GM19193 (cell line): ENCODE results near the gene SYT15.
"Not testable (repeated sequence)": the region's sequence is repeated elsewhere in the genome, so short reads cannot be mapped to it uniquely, and the experiment has no call there.

ENCODE experiments used
- POLR2A ChIP-seq: IDR thresholded peaks from 4 replicates; pipeline ENCODE4 v1.6.1; 2011; ENCODE audit not compliant: insufficient read depth, insufficient read length; ENCODE audit errors: extremely low read depth

SYT15 gene

GRCh38 chr10:46578474-46579178 is at the start of gene SYT15:
Gene SYT15 (plus strand): TSS chr10:46579128. CDS start chr10:46579169, 41 bp downstream.
- TF ChIP-seq POLR2A: not testable (repeated sequence)

DNA sequence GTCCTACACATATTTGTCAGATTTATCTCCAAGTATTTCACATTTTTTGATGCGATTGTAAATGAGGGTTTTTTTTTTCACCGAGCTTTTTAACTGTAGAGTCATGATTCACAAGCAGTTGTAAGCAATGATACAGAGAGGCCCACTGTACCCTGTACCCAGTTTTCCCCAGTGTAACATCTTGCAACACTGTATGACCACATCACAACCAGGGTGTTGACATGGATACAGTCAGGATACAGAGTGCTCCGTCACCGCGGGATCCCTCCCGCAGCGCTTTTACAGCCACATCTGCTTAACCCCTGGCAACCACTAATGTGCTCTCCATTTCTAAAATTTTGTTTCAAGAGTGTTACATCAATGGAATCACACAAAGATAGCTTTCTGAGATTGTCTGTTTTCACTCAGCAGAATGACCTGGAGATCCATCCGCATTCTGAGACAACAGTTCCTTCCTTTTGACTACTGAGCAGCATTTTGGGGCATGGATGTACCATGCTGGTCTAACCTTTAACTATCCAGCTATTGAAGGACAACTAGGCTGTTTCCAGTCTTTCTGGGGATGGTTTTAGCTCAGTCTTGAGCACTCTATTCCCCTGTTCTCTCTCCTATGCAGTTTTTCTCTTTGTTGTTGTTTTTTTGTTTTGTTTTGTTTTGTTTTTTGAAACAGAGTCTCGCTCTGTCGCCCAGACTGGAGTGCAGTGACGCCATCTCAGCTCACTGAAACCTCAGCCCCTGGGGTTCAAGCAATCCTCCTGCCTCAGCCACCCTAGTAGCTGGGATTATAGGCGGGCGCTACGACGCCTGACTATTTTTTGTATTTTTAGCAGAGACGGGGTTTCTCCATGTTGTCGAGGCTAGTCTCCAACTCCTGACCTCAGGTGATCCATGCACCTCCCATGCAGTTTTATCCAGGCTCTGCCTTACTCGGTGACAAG is 48.4 kb upstream of the SYT15 start:
- TF ChIP-seq POLR2A: no peak

GRCh38 chr10:46534828-46535524 is 44.0 kb upstream of the SYT15 start:
- no peak for TF ChIP-seq POLR2A

- TF ChIP-seq POLR2A: no peak
Observed at GRCh38 chr10:46536171-46536570, 42.8 kb upstream of the SYT15 start.

GRCh38 chr10:46536781-46537180 is 42.1 kb upstream of the SYT15 start:
- no peak for TF ChIP-seq POLR2A

GRCh38 chr10:46537309-46537708 is 41.6 kb upstream of the SYT15 start:
- TF ChIP-seq POLR2A: no peak

- TF ChIP-seq POLR2A: no peak
Observed at GRCh38 chr10:46538155-46538554, 40.8 kb upstream of the SYT15 start.

- TF ChIP-seq POLR2A: no peak
Observed at GRCh38 chr10:46538717-46539426, 40.1 kb upstream of the SYT15 start.

GRCh38 chr10:46539596-46540411 is 39.1 kb upstream of the SYT15 start:
- no peak for TF ChIP-seq POLR2A

DNA sequence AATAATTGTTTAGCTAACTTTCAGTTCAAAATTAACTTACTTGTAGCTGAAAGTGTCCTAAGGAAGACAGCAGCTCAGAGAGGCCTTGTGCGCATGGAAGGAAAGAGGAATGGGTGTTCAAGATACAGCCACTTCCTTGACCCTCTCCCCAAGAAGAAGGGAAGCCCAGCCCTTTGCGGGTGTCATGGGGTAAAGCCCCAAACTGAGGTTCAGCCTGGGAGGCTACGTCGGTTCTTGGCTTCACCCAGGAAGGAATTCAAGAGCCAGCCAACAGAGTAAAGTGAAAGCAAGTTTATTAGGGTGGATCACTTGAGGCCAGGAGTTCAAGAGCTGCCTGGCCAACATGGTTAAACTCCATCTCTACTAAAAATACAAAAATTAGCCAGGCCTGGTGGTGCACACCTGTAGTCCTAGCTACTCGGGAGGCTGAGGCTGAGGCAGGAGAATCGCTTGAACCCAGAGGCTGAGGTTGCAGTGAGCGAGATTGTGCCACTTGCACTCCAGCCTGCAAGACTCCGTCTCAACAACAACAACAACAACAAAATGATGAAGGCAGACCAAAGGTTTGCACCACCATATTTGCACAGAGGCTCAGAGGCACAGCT is 38.4 kb upstream of the SYT15 start:
- no peak for TF ChIP-seq POLR2A

GRCh38 chr10:46541017-46541661 is 37.8 kb upstream of the SYT15 start:
- no peak for TF ChIP-seq POLR2A

DNA sequence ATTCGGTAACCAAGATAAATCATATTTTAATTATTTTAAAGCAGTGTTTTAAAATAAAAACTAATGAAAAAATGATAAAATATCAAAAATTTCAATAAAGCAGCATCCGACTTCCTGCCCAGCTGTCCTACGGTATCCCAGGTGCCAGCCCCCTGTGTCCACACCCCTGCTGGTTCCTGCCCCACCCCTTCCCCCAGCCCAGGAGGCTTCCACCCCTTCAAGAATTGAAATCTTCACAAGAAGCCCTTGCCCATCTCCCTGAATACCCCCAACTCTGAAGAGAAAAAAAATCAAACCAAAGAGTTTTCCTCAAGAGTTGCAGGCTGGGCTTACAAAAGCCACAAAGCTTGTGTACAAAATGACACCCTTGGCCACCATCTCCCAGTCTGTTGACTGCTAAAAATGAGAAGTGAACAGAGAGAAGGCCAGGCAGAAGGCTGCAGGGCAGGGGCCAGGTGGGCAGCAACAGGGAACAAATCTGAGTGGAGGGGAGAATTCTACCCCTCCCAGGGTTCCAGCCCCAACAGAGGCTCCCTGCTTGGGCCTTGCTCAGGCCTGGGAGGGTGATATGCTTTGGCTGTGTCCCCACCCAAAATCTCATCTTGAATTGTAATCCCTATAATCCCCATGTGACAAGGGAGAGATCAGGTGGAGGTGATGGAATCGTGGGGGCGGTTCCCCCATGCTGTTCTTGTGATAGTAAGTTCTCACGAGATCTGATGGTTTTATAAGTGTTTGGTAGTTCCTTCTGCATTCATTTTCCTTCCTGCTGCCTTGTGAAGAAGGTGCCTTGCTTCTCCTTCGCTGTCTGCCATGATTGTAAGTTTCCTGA is 37.0 kb upstream of the SYT15 start:
- no peak for TF ChIP-seq POLR2A
